ENCODE measurements around the gene KIAA1217. TPM values are rescaled to one million over a fixed set of nuclear protein-coding genes. Genes with fewer than 3 reads are reported as not detected.

Gene KIAA1217
- total RNA-seq, 1 experiment from 2014 or later, result 18.6 TPM

DNA sequence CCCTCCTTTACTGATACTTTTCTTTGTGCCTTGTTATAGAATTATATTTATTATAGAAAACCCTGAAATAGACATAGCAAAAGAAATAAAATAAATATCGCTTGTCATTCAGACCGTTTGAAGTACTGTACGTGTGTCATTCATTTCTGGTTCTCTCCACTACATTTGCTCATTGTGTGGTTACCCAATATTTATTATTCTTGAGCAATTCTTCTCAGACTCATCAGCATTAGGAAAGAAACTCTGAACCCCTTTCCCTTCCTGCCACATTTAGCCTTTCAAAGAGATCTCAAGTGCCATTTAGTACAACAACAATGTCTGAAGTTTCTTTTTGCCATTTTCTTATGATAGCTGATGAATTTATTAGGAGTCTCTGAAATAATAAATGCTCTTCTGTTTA, 154.1 kb downstream of the KIAA1217 start:
- H3K23ac ChIP-seq (ENCODE audit: insufficient read length, low read depth, low read length), result no peak overlapping the region
- H2BK12ac ChIP-seq (ENCODE audit: insufficient read length, low read depth, low read length), result no peak overlapping the region
- no peak overlapping the region for H2BK15ac ChIP-seq (ENCODE audit: low read depth, low read length)
- H3K9me3 ChIP-seq (ENCODE audit: control insufficient read depth, low read depth, low read length), result no peaks in the 10 kb centered on the region
- no peaks in the 10 kb centered on the region for H4K20me1 ChIP-seq (ENCODE audit: control insufficient read depth, insufficient read depth, insufficient read length)
- H4K5ac ChIP-seq (ENCODE audit: insufficient read length, low read depth, low read length), result no peak overlapping the region
- Mint-ChIP-seq H3K27me3 (ENCODE audit: low read depth) (no peaks in the 10 kb centered on the region), H3K36me3 (ENCODE audit: insufficient read depth in 1 of 3, low read depth in 3 of 3) (no peaks in the 10 kb centered on the region), H3K27ac (no peak overlapping the region), H3K9me3 (no peaks in the 10 kb centered on the region), H3K4me1 (peaks cover 14 to 18% of the 10 kb centered on the region in 2 experiments), H3K4me3 (no peak overlapping the region)
- H3K4me2 ChIP-seq (ENCODE audit: insufficient read depth, insufficient read length, low read length), result no peak overlapping the region
- DNase-seq, result no peak
- no peak overlapping the region for H3K18ac ChIP-seq (ENCODE audit: insufficient read length, low read depth, low read length)
- no peak overlapping the region for H3K27ac ChIP-seq (ENCODE audit: insufficient read length, low read depth, low read length)
- no peak overlapping the region for H4K91ac ChIP-seq (ENCODE audit: insufficient read length, low read depth, low read length)
- no peak overlapping the region for H4K8ac ChIP-seq (replicated peaks; ENCODE audit: insufficient read length, low read depth, low read length)
- H3K27me3 ChIP-seq (ENCODE audit: insufficient read depth, low read length), result no peaks in the 10 kb centered on the region
- no peak overlapping the region for H2BK20ac ChIP-seq (ENCODE audit: low read depth, low read length, poor library complexity, severe bottlenecking)
- no peak overlapping the region for H2AFZ ChIP-seq (ENCODE audit: low read length)
- H3K56ac ChIP-seq (ENCODE audit: insufficient read length, low read depth, low read length), result no peak overlapping the region
- no peaks in the 10 kb centered on the region for H3K79me2 ChIP-seq (ENCODE audit: insufficient read depth, low read length)
- no peak overlapping the region for H3K14ac ChIP-seq (ENCODE audit: insufficient read depth, low read length)
- H3K4me1 ChIP-seq (ENCODE audit: insufficient read depth, low read length), result no peaks in the 10 kb centered on the region
- TF ChIP-seq, protein P1, sequence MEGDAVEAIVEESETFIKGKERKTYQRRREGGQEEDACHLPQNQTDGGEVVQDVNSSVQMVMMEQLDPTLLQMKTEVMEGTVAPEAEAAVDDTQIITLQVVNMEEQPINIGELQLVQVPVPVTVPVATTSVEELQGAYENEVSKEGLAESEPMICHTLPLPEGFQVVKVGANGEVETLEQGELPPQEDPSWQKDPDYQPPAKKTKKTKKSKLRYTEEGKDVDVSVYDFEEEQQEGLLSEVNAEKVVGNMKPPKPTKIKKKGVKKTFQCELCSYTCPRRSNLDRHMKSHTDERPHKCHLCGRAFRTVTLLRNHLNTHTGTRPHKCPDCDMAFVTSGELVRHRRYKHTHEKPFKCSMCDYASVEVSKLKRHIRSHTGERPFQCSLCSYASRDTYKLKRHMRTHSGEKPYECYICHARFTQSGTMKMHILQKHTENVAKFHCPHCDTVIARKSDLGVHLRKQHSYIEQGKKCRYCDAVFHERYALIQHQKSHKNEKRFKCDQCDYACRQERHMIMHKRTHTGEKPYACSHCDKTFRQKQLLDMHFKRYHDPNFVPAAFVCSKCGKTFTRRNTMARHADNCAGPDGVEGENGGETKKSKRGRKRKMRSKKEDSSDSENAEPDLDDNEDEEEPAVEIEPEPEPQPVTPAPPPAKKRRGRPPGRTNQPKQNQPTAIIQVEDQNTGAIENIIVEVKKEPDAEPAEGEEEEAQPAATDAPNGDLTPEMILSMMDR (conservative IDR thresholded peaks at IDR 0.05), result no peak
- H3K23me2 ChIP-seq (ENCODE audit: insufficient read length, low read depth, low read length, poor library complexity, severe bottlenecking), result no peaks in the 10 kb centered on the region
- no CpG with 5 or more reads among the region's 3 CpGs for WGBS (ENCODE audit: extremely low coverage, insufficient read length, low lambda C conversion rate)
- no peak overlapping the region for H3T11ph ChIP-seq (ENCODE audit: low read length)
- no peak overlapping the region for H3K9ac ChIP-seq (ENCODE audit: extremely low read depth, insufficient read length, low read length)
- H2BK5ac ChIP-seq (ENCODE audit: insufficient read length, low read length), result no peak overlapping the region
- H2AK5ac ChIP-seq (ENCODE audit: insufficient read length, low read length), result no peak overlapping the region
- no peak overlapping the region for H3K4ac ChIP-seq (ENCODE audit: low read depth, low read length)
- H2BK120ac ChIP-seq (ENCODE audit: low read depth, low read length, poor library complexity, severe bottlenecking), result no peak overlapping the region
- no peaks in the 10 kb centered on the region for H3K79me1 ChIP-seq (ENCODE audit: insufficient read depth, low read depth, low read length, poor library complexity, severe bottlenecking)

All from H9 (cell line).